Lower lobe of right lung (tissue), 2 donors: ENCODE measurements around the gene SLA2. TPM values are rescaled to one million over a fixed set of nuclear protein-coding genes. Genes with fewer than 3 reads are reported as not detected.
"Not testable (repeated sequence)": the region's sequence is repeated elsewhere in the genome, so short reads cannot be mapped to it uniquely, and the experiment has no call there.

Source experiments
- ATAC-seq, 2 donors: fragments of 200-7000 bp; cut with Tn5 transposase; one replicate each; pipeline ENCODE4 v1.9.1; 2020 to 2022; ENCODE audit warnings: mild to moderate bottlenecking in 2 of 2, moderate library complexity in 2 of 2
- DNase-seq: peaks from one replicate; pipeline ENCODE4 v3.0.0-alpha.2; 2020
- H3K27ac ChIP-seq: fragments of 200-600 bp; one replicate; pipeline ENCODE4 v1.8.0; 2022
- H3K27me3 ChIP-seq: fragments of 200-600 bp; one replicate; pipeline ENCODE4 v1.8.0; 2022; ENCODE audit warnings: low read depth
- H3K36me3 ChIP-seq: fragments of 200-600 bp; one replicate; pipeline ENCODE4 v1.8.0; 2022; ENCODE audit warnings: mild to moderate bottlenecking
- H3K4me1 ChIP-seq: fragments of 200-600 bp; one replicate; pipeline ENCODE4 v1.8.0; 2022
- H3K4me3 ChIP-seq: fragments of 200-600 bp; one replicate; pipeline ENCODE4 v1.8.0; 2022; ENCODE audit warnings: mild to moderate bottlenecking
- H3K9me3 ChIP-seq: fragments of 200-600 bp; one replicate; pipeline ENCODE4 v1.8.0; 2022
- CTCF ChIP-seq: fragments of 200-600 bp; IDR thresholded peaks from one replicate; pipeline ENCODE4 v1.8.0; 2022; ENCODE audit warnings: antibody characterized with exemption, mild to moderate bottlenecking
- intact Hi-C: fragments of 100-400 bp; cut with DNase I; formaldehyde crosslinking; loops from one replicate; pipeline ENCODE4 v1.11.0; 2022
- total RNA-seq: library from RNA; stranded (reverse); fragmentation: NEBNext Ultra II Directional; extraction: Animal tissue kit (Norgen Biotek cat#: 25700); gene quantifications from one replicate; pipeline ENCODE4 v1.2.1, GENCODE V29; 2021
- donor health status: DM: no; HTN: yes; CAD: no; lungs with severe emphysema.

SLA2 gene
- total RNA-seq, 1 donor from 2014 or later = 1.4 TPM

- Histone ChIP-seq H3K27me3 (no peaks in the 10 kb centered on the region), H3K36me3 (peaks cover 1% of the 10 kb centered on the region), H3K27ac (no peak overlapping the region), H3K4me1 (peaks cover 9% of the 10 kb centered on the region), H3K4me3 (no peak overlapping the region), H3K9me3 (no peaks in the 10 kb centered on the region)
- TF ChIP-seq CTCF = no peak
- no peak for DNase-seq
- ATAC-seq = no peak
- intact Hi-C loops = no loop called here
These were observed 25.1 kb downstream of the SLA2 start for GRCh38 chr20:36620917-36621316.

DNA sequence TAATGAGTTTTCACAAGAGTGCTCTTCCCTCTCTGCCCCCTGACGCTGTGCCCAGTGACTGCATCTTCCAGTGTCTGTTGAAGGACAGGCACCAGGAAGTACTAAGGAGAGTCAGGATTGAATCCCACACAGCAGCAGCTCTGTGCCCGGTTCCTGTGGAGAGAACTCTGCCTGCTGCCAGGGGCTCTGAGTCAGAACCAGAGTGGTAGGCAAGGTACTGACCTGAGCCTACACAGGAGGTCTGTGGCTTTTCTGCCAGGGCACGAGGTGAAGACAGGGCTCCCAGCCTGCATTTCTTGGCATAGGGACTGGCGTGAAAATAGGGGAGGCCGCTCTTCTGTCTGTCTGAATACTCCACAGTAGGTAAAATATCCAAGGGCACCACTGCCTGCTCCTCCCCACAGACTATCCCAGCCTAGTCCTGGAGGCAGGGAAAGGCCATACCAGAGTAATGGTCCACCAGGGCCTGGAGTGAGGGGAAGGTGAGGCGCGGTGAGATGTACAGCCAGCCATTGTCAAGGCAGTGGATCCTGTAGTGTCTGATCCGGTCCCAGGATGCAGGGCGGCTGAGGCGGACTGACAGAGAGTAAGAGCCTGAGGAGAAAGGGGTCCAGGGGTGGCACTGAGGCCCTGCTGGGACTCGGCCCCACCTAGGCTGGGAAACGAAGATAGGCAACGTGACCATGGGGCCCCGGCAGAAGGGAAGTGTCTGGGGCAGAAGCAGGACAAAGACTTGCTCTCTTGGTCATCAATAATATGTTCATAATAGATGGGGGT, 31.0 kb downstream of the SLA2 start:
- no peaks in the 10 kb centered on the region for H3K27me3 ChIP-seq
- H3K27ac ChIP-seq = no peak overlapping the region
- H3K4me3 ChIP-seq = no peak overlapping the region
- peaks cover 61% of the 10 kb centered on the region for H3K36me3 ChIP-seq
- ATAC-seq (no peak), DNase-seq (no peak)
- intact Hi-C loops = no loop called here
- no peaks in the 10 kb centered on the region for H3K9me3 ChIP-seq
- TF ChIP-seq CTCF = no peak
- no peaks in the 10 kb centered on the region for H3K4me1 ChIP-seq

DNA sequence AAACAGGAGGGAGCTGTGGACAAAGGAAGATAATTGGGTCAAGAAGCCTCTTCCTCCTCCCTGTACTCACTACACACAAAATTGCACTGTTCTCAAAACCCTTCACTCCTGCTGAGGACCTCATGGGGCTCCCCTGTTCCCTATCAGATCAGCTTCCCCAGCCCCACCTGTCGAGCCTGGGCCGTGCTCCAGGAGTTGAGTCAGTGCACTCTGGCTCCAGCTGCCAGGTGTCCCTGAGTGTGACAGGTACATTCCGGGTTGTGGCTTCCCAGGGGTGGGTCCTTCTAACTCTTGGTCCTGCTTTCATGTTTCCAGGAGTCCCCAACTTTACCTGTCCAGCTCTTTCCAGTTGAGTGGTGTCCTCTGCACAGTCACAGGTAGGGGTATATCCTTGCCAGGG, 32.0 kb downstream of the SLA2 start:
- Histone ChIP-seq H3K27me3 (no peaks in the 10 kb centered on the region), H3K9me3 (no peaks in the 10 kb centered on the region), H3K27ac (no peak overlapping the region), H3K4me3 (no peak overlapping the region), H3K36me3 (peaks cover 69% of the 10 kb centered on the region), H3K4me1 (no peaks in the 10 kb centered on the region)
- DNase-seq = no peak
- intact Hi-C loops = no loop called here
- no peak for TF ChIP-seq CTCF
- ATAC-seq = peak; percentile 54 to 68

- no peak for DNase-seq
- ATAC-seq = no peak
- no peaks in the 10 kb centered on the region for H3K9me3 ChIP-seq
- intact Hi-C loops = no loop called here
- H3K27ac ChIP-seq = no peak overlapping the region
- no peak overlapping the region for H3K4me3 ChIP-seq
- peaks cover 85% of the 10 kb centered on the region for H3K36me3 ChIP-seq
- H3K4me1 ChIP-seq = peaks cover 16% of the 10 kb centered on the region
- no peak for TF ChIP-seq CTCF
- H3K27me3 ChIP-seq = no peaks in the 10 kb centered on the region
These were observed 34.4 kb downstream of the SLA2 start for GRCh38 chr20:36611625-36612024.

GRCh38 chr20:36608388-36608728, 37.6 kb downstream of the SLA2 start:
- H3K9me3 ChIP-seq, H3K27ac ChIP-seq, DNase-seq, H3K4me3 ChIP-seq, intact Hi-C loops, ATAC-seq, H3K27me3 ChIP-seq: not testable (repeated sequence)
- H3K36me3 ChIP-seq = peaks cover 58% of the 10 kb centered on the region
- peaks cover 24% of the 10 kb centered on the region for H3K4me1 ChIP-seq

DNA sequence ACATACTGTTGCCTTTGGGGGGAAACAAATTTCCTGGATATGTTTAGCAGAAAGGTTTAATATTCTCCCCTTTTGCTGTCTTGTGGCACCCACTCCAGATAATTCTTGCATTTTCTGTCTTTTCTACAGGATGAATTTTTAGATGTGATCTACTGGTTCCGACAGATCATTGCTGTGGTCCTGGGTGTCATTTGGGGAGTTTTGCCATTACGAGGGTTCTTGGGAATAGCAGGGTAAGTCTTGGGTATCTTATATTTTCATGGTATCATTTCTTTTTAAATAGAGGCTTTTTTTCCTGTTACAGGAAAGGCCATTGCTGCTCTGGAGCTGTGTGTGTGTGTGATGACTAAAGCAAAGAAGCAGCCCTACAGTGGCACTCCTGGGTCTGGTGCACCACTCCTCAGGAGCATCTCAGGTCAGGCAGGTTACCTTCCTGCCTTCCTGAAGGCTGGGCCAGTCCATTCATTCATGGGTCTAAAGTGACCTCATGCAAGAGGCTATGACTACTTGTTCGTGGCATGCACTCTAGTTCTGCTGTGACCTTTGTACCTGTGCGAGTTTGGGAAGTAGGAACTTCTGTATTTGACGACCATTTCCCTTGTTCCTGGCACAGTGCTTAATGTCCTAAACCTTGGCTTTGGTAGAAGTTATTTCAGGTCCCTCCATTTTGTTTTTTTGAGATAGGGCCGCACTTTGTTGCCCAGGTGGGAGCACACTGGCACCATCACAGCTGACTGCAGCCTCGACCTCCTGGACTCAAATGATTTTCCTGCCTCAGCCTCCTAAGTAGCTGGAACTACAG, 38.2 kb downstream of the SLA2 start:
- H3K36me3 ChIP-seq = peaks cover 52% of the 10 kb centered on the region
- peak overlapping the region; percentile 82 for H3K4me3 ChIP-seq
- H3K9me3 ChIP-seq = no peaks in the 10 kb centered on the region
- no peaks in the 10 kb centered on the region for H3K27me3 ChIP-seq
- H3K4me1 ChIP-seq = peaks cover 24% of the 10 kb centered on the region
- peak overlapping the region; percentile 25 for H3K27ac ChIP-seq
- no peak for TF ChIP-seq CTCF
- ATAC-seq (no peak), DNase-seq (no peak)
- intact Hi-C loops = no loop called here
